ENCODE results near the gene SLC12A1.

Gene SLC12A1

GRCh38 chr15:48205981-48206380 lies at the start of gene SLC12A1:
Gene SLC12A1, plus strand, starts transcription at chr15:48206302. Its CDS starts 1,418 bp downstream, at chr15:48207720.
- no peak for TF ChIP-seq CTCF (conservative IDR thresholded peaks at IDR 0.05; ENCODE audit: low read depth)
- POLR2A ChIA-PET (ENCODE audit: low non-redundant PET) = no interaction called here

GRCh38 chr15:48168616-48169015 lies 37.5 kb upstream of the SLC12A1 start:
- no peak for DNase-seq (ENCODE audit: low spot score)
- no peak overlapping the region for H3K27ac ChIP-seq
- ChIA-PET CTCF (no interaction called here), POLR2A (ENCODE audit: low non-redundant PET) (no interaction called here)
- no peak for TF ChIP-seq CTCF (conservative IDR thresholded peaks at IDR 0.05; ENCODE audit: low read depth)

More at GRCh38 chr15:48205981-48206380, at the start of gene SLC12A1:
- no peak within 1 kb of the TSS for H3K27ac ChIP-seq
- DNase-seq (ENCODE audit: low spot score) = no peak
- CTCF ChIA-PET = interaction anchor here (0.6 kb wide), 1 partner anchor 1048 kb away, joined by 4 read pairs; no protein-coding TSS in a partner anchor

GRCh38 chr15:48170981-48171380 lies 35.1 kb upstream of the SLC12A1 start:
- POLR2A ChIA-PET (ENCODE audit: low non-redundant PET) = no interaction called here
- TF ChIP-seq CTCF (conservative IDR thresholded peaks at IDR 0.05; ENCODE audit: low read depth) = no peak
- no peak overlapping the region for H3K27ac ChIP-seq
- CTCF ChIA-PET = interaction anchor here (0.6 kb wide), 1 partner anchor 202 kb away, joined by 3 read pairs; no protein-coding TSS in a partner anchor
- no peak for DNase-seq (ENCODE audit: low spot score)

- ChIA-PET CTCF (no interaction called here), POLR2A (ENCODE audit: low non-redundant PET) (no interaction called here)
- no peak for DNase-seq (ENCODE audit: low spot score)
- H3K27ac ChIP-seq = no peak overlapping the region
- no peak for TF ChIP-seq CTCF (conservative IDR thresholded peaks at IDR 0.05; ENCODE audit: low read depth)
Observed at GRCh38 chr15:48175126-48175525, 31.0 kb upstream of the SLC12A1 start.

GRCh38 chr15:48176112-48176511 lies 30.0 kb upstream of the SLC12A1 start:
- no peak for DNase-seq (ENCODE audit: low spot score)

GRCh38 chr15:48176957-48177356 lies 29.1 kb upstream of the SLC12A1 start:
- CTCF ChIA-PET = interaction anchor here (0.8 kb wide), 1 partner anchor 27 kb away, joined by 4 read pairs; no protein-coding TSS in a partner anchor
- POLR2A ChIA-PET (ENCODE audit: low non-redundant PET) = no interaction called here
- no peak overlapping the region for H3K27ac ChIP-seq
- no peak for DNase-seq (ENCODE audit: low spot score)
- no peak for TF ChIP-seq CTCF (conservative IDR thresholded peaks at IDR 0.05; ENCODE audit: low read depth)

More at GRCh38 chr15:48176112-48176511, 30.0 kb upstream of the SLC12A1 start:
- no peak for TF ChIP-seq CTCF (conservative IDR thresholded peaks at IDR 0.05; ENCODE audit: low read depth)
- POLR2A ChIA-PET (ENCODE audit: low non-redundant PET) = no interaction called here
- H3K27ac ChIP-seq = no peak overlapping the region
- CTCF ChIA-PET = no interaction called here
